GM10266 (cell line): ENCODE measurements around the gene FXYD1.
"Not testable (repeated sequence)": the region's sequence is repeated elsewhere in the genome, so short reads cannot be mapped to it uniquely, and the experiment has no call there.

Source experiments
- DNase-seq: peaks from one replicate; pipeline ENCODE4 v3.0.0; 2012; ENCODE audit errors: extremely low spot score
- TF ChIP-seq, protein P1 (sequence below): IDR thresholded peaks from 2 replicates; pipeline ENCODE4 v1.5.1; 2012; ENCODE audit warnings: mild to moderate bottlenecking, low read depth; ENCODE audit not compliant: control insufficient read depth, insufficient read depth; ENCODE audit errors: missing control alignments

FXYD1 gene

DNA sequence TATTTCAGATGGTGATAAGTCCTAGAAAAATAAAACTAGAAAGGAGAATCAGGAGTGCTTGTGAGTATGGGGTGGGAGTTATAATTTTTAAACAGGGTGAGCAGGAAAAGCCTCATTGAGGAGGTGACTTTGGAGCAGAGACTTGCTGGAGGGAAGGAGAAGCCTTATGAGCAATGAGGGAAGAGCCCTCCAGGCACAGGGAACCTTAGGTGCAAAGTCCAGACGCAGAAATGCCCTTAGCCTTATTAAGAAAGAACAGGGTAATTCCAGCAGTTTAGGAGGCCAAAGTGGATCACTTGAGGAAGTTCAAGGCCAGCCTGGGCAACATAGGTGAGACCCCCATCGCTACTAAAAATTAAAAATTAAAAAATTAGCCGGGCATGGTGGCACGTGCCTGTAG lies 44.0 kb upstream of the FXYD1 start:
- no peak for DNase-seq
- TF ChIP-seq, protein P1, sequence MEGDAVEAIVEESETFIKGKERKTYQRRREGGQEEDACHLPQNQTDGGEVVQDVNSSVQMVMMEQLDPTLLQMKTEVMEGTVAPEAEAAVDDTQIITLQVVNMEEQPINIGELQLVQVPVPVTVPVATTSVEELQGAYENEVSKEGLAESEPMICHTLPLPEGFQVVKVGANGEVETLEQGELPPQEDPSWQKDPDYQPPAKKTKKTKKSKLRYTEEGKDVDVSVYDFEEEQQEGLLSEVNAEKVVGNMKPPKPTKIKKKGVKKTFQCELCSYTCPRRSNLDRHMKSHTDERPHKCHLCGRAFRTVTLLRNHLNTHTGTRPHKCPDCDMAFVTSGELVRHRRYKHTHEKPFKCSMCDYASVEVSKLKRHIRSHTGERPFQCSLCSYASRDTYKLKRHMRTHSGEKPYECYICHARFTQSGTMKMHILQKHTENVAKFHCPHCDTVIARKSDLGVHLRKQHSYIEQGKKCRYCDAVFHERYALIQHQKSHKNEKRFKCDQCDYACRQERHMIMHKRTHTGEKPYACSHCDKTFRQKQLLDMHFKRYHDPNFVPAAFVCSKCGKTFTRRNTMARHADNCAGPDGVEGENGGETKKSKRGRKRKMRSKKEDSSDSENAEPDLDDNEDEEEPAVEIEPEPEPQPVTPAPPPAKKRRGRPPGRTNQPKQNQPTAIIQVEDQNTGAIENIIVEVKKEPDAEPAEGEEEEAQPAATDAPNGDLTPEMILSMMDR: no peak

DNA sequence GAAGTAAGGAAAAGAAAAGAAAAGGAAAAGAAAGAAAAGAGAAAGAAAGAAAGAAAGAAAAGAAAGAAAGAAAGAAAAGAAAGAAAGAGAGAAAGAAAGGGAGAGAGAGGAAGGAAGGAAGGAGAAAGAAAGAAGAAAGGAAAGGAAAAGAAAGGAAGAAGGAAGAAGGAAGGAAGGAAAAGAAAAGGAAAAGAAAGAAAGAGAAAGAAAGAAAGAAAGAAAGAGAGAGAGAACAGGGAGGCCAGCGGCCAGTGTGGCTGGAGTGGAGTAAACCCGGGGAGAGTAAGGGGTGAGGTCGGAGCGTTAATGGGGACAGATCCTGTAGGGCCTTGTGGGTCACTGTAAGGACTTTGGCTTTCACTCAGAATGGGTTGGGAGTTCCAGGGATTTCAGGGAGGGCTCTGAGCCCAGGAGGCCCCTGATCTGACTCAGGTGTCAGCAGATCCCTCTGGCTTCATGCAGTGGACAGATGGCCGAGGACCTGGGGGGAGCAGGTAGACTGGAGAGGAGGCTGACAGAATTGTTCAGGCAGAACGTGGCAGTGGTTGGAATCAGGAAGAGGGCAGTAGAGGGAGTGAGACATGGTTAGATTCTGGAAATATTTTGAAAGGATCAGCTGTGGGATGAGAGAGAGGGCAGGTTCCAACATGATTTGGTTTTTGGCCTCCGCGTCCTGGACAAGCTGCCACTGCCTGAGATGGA lies 42.8 kb upstream of the FXYD1 start:
- TF ChIP-seq, protein P1: no peak
- DNase-seq: no peak

DNA sequence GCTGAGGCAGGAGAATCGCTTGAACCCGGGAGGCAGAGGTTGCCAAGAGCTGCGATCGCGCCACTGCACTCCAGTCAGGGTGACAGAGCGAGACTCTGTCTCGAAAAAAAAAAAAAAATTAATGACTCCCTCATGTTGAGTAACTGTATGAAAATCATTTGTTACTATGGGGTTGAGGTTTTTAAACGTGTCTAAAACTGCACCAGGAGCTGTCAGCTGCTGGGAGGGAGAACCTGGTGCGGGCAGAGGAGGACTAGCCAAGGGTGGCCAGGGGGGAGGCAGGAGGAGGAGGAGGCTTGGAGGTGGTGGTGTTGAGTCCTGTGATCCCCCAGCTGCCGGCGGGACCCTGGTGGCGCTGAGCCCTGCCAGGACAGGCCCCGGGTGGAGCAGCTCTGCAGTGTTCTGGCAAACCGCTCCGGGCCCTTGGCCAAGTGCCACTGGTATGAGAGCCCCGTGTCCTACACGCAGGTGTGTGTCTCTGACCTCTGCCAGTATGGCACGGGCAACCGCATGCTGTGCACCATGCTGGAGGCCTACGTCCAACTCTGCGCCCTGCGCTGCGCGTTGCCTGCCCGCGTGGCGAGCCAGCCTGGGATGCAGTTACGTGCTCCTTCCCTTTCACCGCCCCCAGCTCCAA lies 40.1 kb upstream of the FXYD1 start:
- DNase-seq: no peak

DNA sequence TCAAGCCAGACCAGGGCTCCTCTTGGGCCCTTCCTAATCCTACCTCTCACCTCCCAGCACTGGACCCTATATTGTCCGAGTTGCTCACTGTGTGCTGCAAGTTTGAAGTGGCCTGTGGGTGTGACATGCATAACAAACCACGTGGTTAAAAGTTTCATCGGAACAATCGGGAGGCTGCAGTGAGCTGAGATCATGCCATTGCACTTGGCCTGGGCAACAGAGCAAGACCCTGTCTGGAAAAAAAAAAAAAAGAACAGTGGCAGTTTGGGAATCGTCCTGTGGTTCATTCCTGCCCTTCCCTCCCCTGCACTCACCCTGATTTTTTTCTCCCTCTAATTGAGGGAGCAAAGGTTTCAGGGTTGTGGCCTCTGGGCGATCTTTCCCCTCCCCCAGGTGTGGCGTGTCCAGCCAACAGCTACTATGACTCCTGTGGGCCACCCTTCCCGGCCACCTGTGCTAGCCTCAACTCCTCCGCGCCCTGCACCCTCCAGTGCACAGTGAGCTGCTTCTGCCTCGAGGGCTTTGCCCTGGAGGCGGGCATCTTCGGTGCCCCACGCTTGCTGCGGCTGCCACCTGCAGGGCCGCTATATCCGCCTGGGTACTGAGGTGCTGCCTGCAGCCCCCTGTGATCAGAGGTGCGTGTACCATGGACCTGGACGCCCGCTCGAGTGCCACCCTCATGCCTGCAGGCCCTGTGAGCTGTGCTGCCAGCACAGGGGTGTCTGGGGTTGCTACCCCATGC lies 39.3 kb upstream of the FXYD1 start:
- no peak for DNase-seq
- TF ChIP-seq, protein P1: no peak

More for the DNA sequence above, 40.1 kb upstream of the FXYD1 start:
- TF ChIP-seq, protein P1: no peak

DNA sequence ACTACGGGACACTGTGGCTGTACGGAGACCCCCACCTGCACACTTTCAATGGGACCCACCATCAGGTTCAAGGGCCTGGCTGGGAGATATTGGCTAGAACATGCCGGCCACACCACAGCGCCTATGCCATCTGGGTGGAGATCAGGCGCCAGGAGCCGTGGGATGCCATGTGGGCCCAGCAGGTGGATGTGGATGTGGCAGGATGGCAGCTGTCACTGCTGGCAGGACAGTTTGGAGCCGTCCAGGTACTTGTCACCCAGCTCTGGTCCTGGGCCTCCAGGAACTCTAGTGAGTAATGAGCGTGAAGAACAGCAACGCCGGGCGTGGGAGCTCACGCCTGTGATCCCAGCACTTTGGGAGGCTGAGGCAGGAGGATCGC lies 38.7 kb upstream of the FXYD1 start:
- no peak for DNase-seq
- TF ChIP-seq, protein P1: no peak

DNA sequence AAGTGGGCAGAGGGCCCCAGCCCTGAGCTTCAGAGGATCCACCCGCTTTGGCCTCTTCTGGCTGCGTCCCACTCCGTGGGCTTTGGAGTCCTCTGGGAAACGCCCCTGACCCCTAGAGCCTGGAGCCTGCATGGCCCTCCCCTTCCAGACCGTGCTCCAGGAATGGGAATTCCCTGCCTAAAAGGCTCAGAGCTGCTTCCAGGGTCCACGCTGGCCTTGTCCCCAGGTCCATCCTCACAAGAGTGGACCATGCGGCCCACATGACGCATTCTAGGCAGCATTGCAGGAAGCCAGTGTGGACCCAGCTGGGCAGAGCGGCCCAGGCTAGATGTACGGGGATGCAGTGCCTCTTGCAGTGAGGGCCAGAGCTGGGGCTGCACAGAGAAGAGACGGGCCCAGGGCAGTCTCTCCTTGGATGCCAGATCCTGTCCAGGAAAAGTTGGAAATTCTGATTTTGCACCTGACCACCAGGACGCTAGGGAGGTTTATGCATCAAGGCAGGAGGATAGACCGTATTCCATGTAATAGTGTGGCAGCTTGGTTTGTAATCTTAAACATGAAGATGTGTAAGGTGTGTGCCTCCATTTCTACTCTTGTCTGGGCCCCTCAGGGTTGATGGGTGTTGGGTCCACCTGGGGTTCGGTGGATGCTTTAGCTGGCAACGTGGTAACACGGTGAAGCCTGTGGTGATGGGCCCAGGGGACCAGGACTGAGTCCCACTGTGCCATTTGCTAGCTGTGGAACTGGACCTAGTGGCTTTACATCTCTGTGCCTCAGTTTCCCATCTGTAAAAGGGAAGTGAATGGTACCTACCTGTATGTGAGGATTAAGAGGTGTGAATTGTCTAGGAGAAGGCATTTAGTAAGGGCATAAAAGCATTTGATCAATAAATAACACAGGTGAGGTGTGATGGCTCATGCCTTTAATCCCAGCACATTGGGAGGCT lies 37.8 kb upstream of the FXYD1 start:
- TF ChIP-seq, protein P1: no peak
- DNase-seq: no peak

DNA sequence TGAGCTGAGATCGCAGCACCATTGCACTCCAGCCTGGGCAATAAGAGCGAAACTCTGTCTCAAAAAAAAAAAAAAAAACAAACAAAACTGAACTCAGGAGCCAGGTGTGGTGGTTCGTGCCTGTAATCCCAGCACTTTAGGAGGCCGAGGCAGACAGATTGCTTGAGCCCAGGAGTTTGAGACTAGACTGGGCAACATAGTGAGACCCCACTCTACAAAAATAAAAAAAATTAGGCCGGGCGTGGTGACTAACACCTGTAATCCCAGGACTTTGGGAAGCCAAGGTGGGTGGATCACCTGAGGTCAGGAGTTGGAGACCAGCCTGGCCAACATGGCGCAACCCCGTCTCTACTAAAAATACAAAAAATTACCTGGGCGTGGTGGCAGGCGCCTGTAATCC lies 36.7 kb upstream of the FXYD1 start:
- DNase-seq: not testable (repeated sequence)

DNA sequence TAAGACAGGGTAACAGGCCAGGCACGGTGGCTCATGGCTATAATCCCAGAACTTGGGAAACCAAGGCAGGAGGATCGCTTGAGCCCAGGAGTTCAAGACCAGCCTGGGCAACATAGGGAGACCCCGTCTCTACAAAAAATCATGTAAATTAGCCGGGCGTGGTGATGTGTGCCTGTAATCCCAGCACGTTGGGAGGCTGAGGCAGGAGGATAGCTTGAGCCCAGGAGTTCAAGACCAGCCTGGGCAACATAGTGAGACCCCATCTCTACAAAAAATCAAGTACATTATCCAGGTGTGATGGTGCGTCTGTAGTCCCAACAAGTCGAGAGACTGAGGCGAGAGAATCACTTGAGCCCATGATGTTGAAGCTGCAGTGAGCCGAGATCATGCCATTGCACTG lies 35.0 kb upstream of the FXYD1 start:
- not testable (repeated sequence) for DNase-seq
